NCI-H526 treated with DMSO at 0.1 percent for 48 hours (cell line): ENCODE measurements around the gene ASB1.
"Not testable (repeated sequence)": the region's sequence is repeated elsewhere in the genome, so short reads cannot be mapped to it uniquely, and the experiment has no call there.

Experiments
- DNase-seq: peaks from one replicate; lab custom pipeline; 2025; lab: John Stamatoyannopoulos, UW

The ASB1 gene

DNA sequence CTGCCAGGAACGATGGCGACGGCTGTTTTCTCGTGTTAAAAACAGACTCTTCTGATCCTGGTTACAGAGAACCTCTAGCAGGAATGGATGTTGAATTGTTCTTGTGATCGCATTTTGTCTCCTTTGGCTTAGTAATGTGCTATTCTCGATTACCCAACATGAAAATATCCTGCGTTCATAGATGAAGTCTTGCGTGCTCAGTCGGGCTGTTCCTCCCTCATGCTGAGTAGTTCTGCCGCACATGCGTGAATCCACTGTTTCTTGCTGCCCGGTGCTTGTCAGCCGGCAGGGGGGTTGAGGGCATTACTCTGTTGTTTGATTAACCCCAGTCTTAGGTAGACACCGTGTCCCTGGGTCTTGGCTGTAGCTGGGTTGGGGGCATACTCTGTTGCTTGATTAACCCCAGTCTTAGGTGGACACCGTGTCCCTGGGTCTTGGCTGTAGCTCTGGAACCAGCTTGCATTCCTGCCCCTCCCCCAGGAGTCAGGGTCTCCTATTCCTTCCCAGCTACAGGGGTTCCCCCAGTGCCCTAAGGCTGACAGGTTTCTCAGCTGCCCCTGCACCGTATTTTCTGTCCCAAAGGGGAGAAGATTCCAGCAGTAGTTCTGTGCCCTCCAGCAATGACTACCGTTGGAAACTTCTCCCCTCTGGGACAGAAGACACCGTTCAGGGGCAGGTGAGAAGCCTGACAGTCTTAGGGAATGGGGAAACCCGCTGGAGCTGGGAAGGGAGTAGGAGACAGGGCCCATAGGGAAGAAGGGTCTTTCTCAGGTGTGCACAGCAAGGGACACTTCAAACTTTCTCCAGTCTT lies 22.1 kb upstream of the ASB1 start:
- no peak for DNase-seq

GRCh38 chr2:238405217-238405555 lies 21.5 kb upstream of the ASB1 start:
- not testable (repeated sequence) for DNase-seq

- peak; percentile 32 for DNase-seq
Observed at GRCh38 chr2:238406221-238406997, 20.3 kb upstream of the ASB1 start.

- DNase-seq = no peak
Observed at GRCh38 chr2:238406998-238407285, 19.8 kb upstream of the ASB1 start.

- DNase-seq = no peak
Observed at GRCh38 chr2:238407566-238407965, 19.2 kb upstream of the ASB1 start.

DNA sequence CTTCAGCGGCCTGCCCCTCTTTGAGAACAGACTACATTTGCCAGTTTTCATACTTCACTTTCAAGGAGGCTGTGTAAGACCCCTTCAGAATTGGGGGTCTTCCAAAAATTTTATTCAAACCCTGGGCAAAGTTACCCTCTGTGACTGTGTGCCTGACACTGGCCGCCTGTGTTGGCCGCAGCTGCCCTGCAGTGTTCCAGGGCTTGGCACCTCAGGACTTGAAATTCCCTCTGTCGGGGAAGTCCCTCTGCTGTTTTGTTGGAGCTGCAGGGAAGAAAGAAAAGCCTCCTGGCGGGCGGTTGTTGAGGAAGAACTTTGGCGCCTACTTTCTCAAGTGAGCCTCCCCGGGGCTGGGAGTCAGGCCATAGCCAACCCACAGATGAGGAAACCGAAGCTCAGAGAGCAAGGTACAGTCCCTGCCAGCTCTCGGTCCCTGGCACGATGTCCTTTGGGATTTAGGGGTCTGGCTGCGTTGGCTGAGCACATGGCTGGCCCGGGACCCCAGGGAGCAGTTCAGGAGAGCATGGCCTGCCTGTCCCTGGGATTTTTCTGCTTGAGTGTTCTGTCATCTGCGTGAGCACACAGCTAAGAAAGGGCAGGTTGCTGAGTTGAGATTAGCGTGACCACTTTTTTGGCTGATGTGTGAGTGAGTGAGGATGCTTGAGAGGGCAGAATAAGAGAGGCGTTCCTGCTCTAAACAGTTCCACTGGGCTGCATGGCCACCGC lies 17.9 kb upstream of the ASB1 start:
- DNase-seq = no peak

DNA sequence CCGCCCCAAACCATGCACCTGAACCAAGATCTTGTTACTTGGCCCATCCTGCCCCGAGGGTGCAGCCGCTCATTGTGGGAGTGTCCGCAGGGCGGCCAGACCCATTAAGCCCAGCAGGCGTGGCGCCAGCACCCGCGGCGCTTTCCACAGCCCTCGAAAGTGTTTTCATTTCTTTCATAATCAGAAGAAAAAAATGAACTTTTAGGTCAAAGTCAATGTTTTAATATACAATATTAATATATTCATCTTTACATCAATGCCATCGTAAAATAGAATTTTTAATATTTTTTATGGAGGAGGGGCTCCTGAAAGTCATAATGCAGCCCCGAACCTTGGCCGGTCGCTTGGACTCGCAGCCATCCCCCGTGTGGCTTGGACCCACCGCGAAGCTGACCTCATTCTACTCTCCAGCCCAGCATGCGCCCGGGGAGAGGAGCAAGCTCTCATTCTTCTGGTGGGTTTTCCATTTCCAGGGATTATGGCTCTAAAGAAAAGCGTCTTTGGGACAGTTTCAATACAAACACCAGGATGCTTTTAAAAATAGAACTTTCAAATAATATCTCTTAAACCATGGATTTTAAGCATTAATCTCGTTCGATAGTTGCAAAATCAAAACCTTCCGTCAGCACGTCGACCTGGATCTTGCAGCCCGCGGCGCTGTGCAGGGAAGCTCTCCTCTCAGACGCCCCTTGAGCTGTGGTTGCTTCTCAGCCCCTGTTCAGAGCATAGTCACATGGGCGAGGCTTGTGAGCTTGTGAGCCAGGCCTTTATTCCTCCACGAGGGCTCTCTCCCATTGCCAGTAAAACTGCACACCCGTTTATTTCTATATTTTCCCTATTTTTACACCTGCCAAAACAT lies 17.2 kb upstream of the ASB1 start:
- DNase-seq = no peak

DNA sequence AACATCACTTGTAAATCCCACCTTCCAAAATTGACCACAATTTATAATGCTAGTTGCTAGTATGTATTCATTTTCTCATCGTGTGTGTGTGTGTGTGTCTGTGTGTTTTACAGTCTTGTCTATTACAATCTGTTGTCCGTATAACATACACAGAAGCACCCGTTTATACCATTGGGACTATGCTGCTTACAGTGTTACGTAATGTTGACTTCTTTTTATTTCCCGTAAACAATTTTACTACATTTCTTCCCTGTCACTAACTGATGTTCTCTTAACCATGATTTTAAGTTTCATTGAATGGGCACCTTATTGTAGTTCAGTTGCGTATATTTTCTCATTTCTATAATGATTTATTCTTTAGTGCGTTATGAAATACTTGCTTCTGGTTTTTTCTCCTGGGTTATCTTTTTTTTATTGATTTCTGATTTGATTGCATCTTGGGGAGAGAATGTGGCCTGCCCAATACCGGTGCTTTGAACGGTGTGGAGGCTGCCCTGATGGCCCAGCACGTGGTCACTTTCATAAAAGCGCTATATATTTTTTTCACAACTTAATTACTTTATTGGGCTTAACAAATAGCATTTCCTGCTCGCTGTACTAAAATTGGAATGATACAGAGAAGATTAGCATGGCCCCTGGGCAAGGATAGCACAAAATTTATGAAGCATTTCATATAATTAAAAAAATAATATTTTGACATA lies 14.5 kb upstream of the ASB1 start:
- peak; percentile 14 for DNase-seq

DNA sequence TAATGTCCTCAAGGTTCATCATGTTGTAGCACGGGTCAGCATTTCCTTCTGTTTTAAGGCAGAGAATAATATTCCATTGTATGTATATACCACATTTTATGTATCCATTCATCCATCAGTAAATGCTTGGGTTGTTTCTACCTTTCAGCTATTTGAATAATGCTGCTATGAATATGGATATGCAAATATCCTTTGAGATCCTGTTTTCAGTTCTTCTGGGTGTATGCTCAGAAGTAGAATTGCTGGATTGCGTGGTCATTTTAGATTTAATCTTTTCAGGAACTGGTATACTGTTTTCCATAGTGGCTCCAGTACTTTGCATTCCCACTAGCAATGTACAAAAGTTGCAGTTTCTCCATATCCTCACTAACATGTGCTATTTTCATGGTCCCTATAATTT lies 13.4 kb upstream of the ASB1 start:
- DNase-seq = peak; percentile 99

GRCh38 chr2:238415036-238415764 lies 11.5 kb upstream of the ASB1 start:
- DNase-seq = no peak

- no peak for DNase-seq
Observed at GRCh38 chr2:238415893-238416292, 10.8 kb upstream of the ASB1 start.

- no peak for DNase-seq
Observed at GRCh38 chr2:238418196-238418998, 8.3 kb upstream of the ASB1 start.

DNA sequence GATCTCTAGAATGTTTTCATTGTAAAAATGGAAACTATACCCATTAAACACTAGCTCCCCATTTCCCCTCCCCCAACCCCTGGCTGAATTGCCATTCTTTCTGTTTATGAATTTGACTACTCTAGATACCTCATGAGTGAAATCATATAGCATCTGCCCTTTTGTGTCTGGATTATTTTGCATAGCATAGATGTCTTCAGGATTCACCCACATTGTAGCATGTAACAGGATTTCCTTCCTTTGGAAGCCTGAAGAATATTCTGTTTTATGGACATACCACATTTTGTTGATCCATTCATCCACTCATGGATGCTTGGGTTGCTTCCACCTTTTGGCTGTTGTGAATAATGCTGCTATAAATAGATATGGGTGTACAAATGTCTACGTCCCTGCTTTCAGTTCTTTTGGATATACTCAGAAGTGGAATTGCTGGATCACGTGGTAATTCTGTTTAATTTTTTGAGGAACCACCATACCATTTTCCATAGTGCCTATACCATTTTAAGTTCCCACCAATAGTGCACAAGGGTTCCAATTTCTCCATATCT lies 7.7 kb upstream of the ASB1 start:
- no peak for DNase-seq

GRCh38 chr2:238420442-238420841 lies 6.3 kb upstream of the ASB1 start:
- DNase-seq = no peak

DNA sequence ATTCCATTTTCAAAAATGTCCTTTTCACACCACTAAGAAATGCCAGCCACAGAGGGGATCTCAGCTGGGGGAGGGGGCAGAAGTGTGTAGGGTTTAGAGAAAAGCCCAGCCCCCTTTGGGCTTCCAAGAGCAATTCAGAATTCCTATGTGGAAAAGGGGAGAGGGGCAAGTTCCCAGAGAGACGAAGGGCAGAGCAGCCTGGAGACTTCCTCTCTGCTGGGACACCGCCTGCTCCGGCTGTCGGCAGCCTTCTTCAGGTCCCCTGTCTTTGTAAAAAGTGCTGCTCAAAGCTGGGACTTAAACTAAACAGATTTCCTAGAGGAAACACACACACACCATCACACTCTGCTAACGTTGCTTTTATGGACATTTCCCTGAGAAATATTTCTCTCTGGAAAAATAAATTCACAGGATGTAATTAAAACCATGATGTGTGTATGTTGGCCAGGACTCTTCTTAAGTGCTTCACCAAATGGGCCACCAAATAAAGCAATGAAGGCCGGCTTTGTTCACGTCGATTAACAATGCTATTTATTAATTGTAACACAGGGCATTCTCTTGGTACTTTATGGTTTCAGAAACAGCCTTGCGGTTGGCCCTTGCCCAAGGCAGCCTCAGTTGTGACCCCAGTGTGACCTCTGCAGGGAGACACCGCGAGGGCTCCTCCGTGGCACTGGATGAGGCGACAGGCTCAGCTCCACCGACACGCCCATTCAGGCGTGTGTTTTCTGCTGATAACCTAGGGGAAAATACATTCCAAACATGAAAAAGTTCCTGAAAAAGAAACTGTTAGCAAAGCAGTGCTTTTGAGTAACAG lies 5.6 kb upstream of the ASB1 start:
- DNase-seq = no peak

DNA sequence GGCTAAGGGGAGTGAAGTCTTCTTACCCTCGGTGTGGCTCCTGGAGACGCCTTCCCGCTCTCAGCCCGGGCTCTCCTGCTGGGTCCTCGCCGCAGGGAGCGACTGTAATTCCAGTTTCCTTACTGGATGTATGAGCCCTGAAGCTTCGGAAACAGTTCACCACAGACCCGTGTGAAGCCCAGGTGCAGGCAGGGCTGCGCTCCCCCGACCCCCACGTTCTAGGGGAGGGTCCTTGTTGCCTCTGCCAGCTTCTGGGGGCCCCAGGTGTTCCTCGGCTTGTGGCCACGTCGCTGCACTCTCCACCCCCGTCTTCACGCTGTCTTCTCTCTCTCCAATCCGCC lies 5.1 kb upstream of the ASB1 start:
- DNase-seq = no peak

DNA sequence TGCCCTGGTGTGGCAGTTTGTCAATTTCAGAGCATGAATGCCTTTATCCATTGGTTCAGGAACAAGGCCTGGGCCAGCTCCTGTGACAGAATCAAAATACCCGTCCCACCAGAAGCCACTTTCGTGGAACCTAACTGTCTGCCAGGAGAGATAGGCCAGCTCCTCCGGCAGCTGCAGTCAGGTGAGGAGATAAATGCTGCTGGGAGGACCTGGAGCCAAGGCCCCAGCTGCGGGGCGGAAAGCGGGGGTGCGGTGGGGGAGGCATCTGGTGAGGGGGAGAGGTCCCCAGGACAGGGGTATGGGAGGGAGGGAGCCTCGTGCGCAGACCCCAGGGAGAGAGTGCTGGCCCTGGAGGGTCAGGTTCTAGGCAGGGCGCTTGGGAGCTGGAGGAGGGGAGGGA lies 4.4 kb upstream of the ASB1 start:
- no peak for DNase-seq

DNA sequence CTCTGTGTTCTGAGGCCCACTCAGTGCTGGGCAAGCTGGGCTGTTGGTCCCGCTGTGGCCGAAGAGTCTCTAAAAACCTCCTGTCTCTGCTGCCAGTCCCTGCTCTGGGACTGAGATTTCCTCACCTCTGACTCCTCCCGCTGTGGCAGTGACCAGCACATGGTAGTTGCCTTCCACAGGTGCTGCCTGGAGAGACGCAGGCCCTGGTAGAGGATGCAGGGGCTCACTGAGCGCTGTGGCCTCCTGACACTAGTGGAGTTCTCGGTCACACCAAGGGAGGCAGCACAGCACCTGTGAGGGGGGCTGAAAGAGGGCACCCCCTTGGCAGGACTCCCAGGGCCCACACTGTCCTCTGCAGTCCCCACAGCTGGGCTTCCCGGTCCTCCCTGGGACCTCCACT lies 3.8 kb upstream of the ASB1 start:
- DNase-seq = no peak
